Activated T-cell treated with anti-CD3 and anti-CD28 coated beads, Interleukin-2, amount 50 U/mL, for 72 hours (primary cell): Measurements from ENCODE around the gene DNAJC5. TPM values are rescaled to one million over a fixed set of nuclear protein-coding genes. Genes with fewer than 3 reads are reported as not detected.
"Not testable (repeated sequence)": the region's sequence is repeated elsewhere in the genome, so short reads cannot be mapped to it uniquely, and the experiment has no call there.

Experiments used
- ATAC-seq, 2 donors: fragments of 150-1000 bp; cut with Tn5 transposase; replicated peaks in 1 of 2; 2 replicates each; pipeline ENCODE4 v1.10.0; 2021; ENCODE audit warnings: moderate library complexity in 2 of 2, mild to moderate bottlenecking in 1 of 2
- DNase-seq, 2 donors: peaks; one replicate each; pipeline ENCODE4 v3.0.0; 2021 to 2022; ENCODE audit warnings: mixed read lengths in 1 of 2
- H3K27ac Mint-ChIP-seq: one replicate; pipeline ENCODE4 v1.8.0; 2022; ENCODE audit warnings: mild to moderate bottlenecking, moderate library complexity, mixed read lengths
- H3K27me3 Mint-ChIP-seq: one replicate; pipeline ENCODE4 v1.8.0; 2022; ENCODE audit warnings: low read depth, mixed read lengths
- H3K36me3 Mint-ChIP-seq, 2 donors: one replicate each; pipeline ENCODE4 v1.8.0; 2022; ENCODE audit warnings: mixed read lengths in 2 of 2, mild to moderate bottlenecking in 1 of 2; ENCODE audit not compliant: insufficient read depth in 2 of 2
- H3K4me1 Mint-ChIP-seq: one replicate; pipeline ENCODE4 v1.8.0; 2022; ENCODE audit warnings: low read depth, mixed read lengths
- H3K4me3 Mint-ChIP-seq, 2 donors: one replicate each; pipeline ENCODE4 v1.8.0; 2022; ENCODE audit warnings: mild to moderate bottlenecking in 2 of 2, mixed read lengths in 2 of 2, moderate library complexity in 2 of 2
- H3K9me3 Mint-ChIP-seq, 2 donors: one replicate each; pipeline ENCODE4 v1.8.0; 2022; ENCODE audit warnings: mixed read lengths in 2 of 2
- total RNA-seq, 2 donors: library from RNA; stranded (reverse); gene quantifications; one replicate each; pipeline ENCODE4 v1.2.3, GENCODE V29; 2022

The DNAJC5 gene
- total RNA-seq, 2 donors from 2014 or later, result 37.6 to 40.5 TPM

DNA sequence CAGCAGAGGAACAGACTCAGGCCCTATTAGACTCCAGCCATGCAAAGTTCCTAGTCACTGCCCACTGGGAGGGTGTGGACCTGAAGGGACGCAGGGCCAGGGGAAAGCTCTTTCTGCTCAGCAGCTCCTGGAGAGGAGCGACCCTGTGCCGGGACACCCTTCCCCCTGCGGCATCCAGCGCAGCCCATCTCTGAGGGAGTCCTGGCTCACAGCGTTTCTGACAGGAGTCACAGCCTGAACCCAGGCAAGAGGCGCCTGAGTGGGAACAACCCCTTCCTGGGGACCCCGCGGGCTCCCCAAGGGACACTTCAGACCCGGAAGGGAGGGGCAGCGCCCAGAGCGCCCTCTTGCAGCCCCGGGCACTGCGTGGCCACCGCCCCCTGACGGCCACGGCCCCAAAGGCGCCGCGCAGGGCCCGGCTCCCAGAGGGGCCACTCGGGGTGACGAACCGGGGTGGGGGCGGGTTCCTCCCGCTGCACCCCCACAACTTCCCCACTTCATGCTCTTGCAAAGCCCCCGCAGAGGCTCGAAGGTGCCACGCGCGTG lies 60.4 kb downstream of the DNAJC5 start:
- DNase-seq (peak; percentile 55 to 64), ATAC-seq (peak; percentile 10 to 27)
- H3K4me3 Mint-ChIP-seq, result peak overlapping the region; percentile 89 to 90
- H3K4me1 Mint-ChIP-seq, result peaks cover 44% of the 10 kb centered on the region
- H3K27me3 Mint-ChIP-seq, result no peaks in the 10 kb centered on the region
- H3K9me3 Mint-ChIP-seq, result no peaks in the 10 kb centered on the region
- H3K36me3 Mint-ChIP-seq, result no peaks in the 10 kb centered on the region
- no peak overlapping the region for H3K27ac Mint-ChIP-seq

DNA sequence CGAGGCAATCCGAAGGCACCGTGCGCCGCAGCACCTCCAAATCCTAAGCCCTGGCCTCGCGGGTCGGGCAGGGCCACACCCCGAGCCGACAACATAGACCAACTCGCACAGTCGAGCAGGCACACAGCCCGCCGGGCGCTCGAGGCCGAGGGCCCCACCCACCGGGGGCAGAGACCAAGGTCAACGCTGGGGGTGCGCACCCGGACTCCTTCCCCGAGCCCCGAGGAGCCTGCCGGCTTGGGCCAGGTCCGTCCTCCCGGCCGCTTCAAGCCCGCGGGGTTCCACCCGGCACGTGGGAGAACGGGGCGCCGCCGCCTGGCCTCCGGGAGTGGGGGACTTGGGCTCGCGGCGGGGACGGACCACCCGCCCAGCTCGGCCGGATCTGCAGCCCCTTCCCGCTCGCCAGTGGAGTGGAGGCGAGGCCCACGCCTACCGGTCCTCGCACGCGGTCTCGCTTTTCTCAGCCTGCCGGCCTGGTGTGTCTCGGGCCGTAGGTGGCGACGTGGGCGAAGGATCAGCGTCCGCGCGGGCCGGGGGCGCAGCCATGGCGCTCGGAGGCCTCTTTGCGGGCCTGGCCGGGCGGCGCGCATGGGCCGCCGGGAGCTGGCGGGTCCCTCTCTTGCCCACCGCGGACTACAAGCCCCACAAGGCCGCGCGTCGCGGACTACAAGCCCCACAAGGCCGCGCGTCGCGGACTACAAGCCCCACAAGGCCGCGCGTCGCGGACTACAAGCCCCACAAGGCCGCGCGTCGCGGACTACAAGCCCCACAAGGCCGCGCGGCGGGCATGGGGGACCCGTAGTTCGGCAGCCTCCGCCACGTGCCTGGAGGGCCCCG lies 61.1 kb downstream of the DNAJC5 start, which contains the start of gene UCKL1:
Gene UCKL1, minus strand, starts transcription at position 590 of the 837 bp plus-strand sequence. Its CDS starts 44 bp downstream, at position 546.
- peak; percentile 80 to 81 for ATAC-seq
- DNase-seq, result peak; percentile 91 to 92
- no peaks in the 10 kb centered on the region for H3K9me3 Mint-ChIP-seq
- peak within 1 kb of the TSS; percentile 70 for H3K27ac Mint-ChIP-seq
- H3K4me3 Mint-ChIP-seq, result peak within 1 kb of the TSS; percentile 89 to 90
- no peaks in the 10 kb centered on the region for H3K36me3 Mint-ChIP-seq
- no peaks in the 10 kb centered on the region for H3K27me3 Mint-ChIP-seq
- H3K4me1 Mint-ChIP-seq, result peaks cover 44% of the 10 kb centered on the region

DNA sequence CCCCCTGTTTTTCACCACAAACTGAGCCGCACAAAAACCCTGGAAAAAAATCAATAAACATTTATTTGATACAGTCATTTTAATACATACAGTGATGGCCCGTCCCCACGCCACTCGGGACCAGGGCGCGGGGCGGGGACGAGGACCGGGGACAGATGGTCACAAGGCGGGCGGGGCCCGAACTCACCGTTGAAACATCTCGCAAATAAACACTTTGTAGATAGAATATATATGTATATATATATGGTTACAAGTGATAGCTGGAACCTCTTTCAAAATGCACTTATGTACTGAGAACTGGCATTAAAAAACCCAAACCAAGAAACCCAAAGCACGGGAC lies 61.7 kb downstream of the DNAJC5 start:
- ATAC-seq, result peak; percentile 21 to 26
- DNase-seq, result no peak
- H3K27ac Mint-ChIP-seq, result no peak overlapping the region
- H3K4me3 Mint-ChIP-seq, result peak overlapping the region; percentile 82 to 89
- no peaks in the 10 kb centered on the region for H3K27me3 Mint-ChIP-seq
- H3K4me1 Mint-ChIP-seq, result peaks cover 44% of the 10 kb centered on the region
- no peaks in the 10 kb centered on the region for H3K9me3 Mint-ChIP-seq
- peaks cover 0 to 2% of the 10 kb centered on the region in 2 donors for H3K36me3 Mint-ChIP-seq

DNA sequence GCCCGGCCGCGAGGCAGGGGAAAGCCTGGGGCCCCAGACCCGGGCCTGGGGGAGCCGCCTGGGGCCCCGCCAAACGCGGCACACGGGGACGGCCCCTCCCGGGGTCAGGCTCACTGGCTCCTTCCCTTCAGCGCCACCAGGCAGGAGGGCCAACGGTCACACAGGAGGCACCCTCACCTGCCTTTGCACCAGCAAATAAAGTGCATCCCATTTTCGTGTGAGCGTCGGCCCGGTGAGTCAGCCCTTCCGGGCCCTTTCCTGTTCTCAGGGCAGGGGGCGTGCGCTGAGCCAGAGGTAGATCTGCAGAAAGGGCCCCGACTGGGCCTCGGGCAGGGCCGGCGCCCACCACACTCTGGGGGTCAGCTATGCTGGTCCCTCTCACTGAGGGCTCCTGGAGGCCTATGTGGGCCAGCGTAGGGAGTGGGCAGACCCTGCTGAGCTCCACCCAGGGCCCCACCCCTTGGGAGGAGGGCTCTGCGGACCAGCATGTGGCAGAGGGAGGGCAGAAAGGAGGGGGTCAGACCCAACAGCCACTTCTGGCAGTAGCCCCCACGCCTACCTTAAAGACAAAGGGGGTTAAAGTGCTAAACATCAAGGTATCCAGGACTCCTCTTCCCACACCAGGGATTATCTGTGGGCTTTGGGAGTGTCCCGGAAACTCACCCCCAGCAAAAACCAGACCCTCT lies 62.2 kb downstream of the DNAJC5 start:
- ATAC-seq (peak; percentile 55 to 63), DNase-seq (peak; percentile 77 to 84)
- H3K4me1 Mint-ChIP-seq, result peaks cover 44% of the 10 kb centered on the region
- peak overlapping the region; percentile 65 for H3K27ac Mint-ChIP-seq
- peaks cover 0 to 2% of the 10 kb centered on the region in 2 donors for H3K36me3 Mint-ChIP-seq
- H3K27me3 Mint-ChIP-seq, result no peaks in the 10 kb centered on the region
- H3K4me3 Mint-ChIP-seq, result peak overlapping the region; percentile 82 to 89
- H3K9me3 Mint-ChIP-seq, result no peaks in the 10 kb centered on the region

DNA sequence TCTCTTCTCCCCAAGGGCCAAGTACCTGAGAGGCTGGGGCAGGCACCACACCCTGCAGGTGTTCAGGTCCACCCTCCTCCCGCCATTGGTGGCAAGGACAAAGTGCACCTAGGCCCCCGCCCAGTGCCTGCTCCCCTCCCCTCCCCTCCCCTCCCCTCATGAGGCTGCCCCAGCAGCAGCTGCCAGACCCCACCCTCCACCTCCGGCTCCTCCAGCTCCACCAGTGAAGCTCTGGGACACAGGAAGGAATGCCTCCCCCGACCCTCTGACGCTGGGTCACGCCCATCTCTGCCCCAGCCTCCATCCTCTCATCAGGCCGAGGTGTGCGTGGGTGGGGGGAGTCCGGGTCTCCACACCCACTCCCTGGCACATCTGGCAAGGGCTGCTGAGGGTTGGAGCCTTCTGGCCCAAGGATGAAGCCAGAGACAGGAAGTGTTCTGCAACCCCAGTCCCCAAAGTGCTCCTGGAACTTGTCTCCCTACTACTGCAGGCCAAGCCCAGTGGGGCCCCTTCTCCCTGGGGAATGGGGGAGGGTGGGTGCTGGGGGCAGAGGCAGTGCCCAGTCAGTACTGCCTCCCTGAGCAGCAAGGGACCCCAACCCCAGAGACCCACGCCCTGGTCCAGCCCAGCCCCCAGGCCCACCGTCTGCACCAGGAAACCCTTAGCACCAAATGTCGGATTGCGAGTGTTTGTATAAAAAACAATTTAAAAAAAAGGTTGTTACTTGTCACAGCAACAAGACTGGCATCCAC lies 62.9 kb downstream of the DNAJC5 start:
- Mint-ChIP-seq H3K27me3 (no peaks in the 10 kb centered on the region), H3K36me3 (peaks cover 2% of the 10 kb centered on the region in 2 donors), H3K4me3 (peak overlapping the region; percentile 82 to 89), H3K27ac (peak overlapping the region; percentile 65), H3K9me3 (no peaks in the 10 kb centered on the region), H3K4me1 (peaks cover 44% of the 10 kb centered on the region)
- DNase-seq (peak; percentile 54 to 65), ATAC-seq (no peak)

DNA sequence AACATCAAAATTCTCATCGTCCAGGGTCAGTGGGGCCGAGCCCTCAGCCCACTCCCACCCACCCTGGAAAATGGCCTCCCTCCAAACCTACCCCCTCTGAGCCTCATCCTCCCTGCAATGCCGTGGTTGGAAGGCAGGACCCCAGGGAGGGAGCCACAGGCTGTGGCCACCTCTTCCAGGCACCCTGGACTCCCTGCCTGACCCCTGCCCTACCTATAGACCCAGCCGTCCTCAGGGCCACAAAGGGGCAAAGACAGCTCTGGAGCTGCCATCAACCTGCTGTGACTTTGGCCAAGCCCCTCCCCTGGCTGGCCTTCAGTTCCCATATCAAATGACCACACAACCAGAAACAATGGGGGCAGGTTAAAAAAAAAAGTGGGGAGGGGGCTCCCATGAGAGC lies 63.5 kb downstream of the DNAJC5 start:
- H3K27me3 Mint-ChIP-seq, result no peaks in the 10 kb centered on the region
- H3K36me3 Mint-ChIP-seq, result peaks cover 2% of the 10 kb centered on the region in 2 donors
- H3K27ac Mint-ChIP-seq, result peak overlapping the region; percentile 68
- H3K4me3 Mint-ChIP-seq, result peak overlapping the region; percentile 34 to 66
- ATAC-seq (no peak), DNase-seq (no peak)
- no peaks in the 10 kb centered on the region for H3K9me3 Mint-ChIP-seq
- H3K4me1 Mint-ChIP-seq, result peaks cover 38% of the 10 kb centered on the region

DNA sequence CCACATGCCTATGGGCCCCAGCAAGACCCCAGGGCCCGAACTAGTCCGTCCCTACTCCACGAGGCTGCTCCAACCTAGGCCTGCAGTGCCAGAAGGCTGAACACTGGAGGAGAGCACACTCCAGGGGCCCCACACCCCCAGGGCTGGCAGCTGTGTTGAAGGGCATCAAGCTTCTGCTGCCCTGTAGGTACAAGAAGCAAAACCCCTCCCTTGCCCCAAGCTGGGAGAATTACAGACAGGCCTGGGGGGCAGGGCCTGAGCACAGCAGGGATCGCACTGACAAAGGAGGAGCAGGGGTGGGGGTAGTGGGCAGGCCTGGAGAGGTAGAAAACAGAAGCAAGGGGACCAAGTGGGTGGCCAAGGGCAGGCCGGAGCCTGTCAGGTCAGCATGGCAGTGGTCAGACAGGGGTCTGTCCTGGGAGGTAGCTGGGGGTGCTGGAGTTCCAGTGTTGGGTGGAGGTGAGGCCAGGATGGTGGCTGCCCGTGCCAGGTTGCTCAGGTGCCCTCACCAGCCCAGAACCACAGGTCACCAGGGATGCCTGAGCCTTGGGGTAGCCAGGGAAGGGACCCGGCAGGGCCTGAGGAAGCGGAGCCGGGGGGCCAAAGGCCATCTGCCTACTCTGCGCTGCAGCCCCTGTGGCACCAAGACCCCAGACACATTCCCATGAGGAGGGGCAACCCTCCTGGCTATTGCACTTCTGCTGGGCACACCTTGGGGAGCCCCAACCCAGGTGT lies 64.2 kb downstream of the DNAJC5 start:
- peaks cover 2% of the 10 kb centered on the region in 2 donors for H3K36me3 Mint-ChIP-seq
- peaks cover 32% of the 10 kb centered on the region for H3K4me1 Mint-ChIP-seq
- no peaks in the 10 kb centered on the region for H3K9me3 Mint-ChIP-seq
- no peak overlapping the region for H3K27ac Mint-ChIP-seq
- ATAC-seq, result no peak
- DNase-seq, result no peak
- no peak overlapping the region for H3K4me3 Mint-ChIP-seq
- no peaks in the 10 kb centered on the region for H3K27me3 Mint-ChIP-seq

DNA sequence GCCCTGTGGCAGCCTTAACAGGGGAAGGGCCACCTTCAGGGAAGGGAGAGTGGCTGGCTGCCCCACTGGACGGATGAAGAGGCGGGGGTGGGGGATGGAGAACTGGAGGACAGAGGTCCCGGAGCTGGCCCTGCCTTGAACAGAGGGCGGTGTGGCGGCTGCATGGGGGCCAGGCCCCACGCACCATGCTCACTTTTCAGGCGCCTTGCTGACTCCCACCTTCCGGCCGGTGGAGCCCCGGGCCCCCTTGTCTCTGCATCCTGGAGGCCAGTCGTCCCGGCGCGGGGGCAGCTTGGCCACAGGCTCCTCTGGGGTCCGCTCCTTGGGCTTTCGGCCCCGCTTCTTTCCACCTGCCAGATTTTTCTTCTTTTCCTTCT lies 64.8 kb downstream of the DNAJC5 start:
- Mint-ChIP-seq H3K4me3 (no peak overlapping the region), H3K27ac (no peak overlapping the region), H3K9me3 (no peaks in the 10 kb centered on the region), H3K27me3 (no peaks in the 10 kb centered on the region), H3K36me3 (peaks cover 2% of the 10 kb centered on the region in 2 donors), H3K4me1 (peaks cover 26% of the 10 kb centered on the region)
- ATAC-seq, result no peak
- no peak for DNase-seq

DNA sequence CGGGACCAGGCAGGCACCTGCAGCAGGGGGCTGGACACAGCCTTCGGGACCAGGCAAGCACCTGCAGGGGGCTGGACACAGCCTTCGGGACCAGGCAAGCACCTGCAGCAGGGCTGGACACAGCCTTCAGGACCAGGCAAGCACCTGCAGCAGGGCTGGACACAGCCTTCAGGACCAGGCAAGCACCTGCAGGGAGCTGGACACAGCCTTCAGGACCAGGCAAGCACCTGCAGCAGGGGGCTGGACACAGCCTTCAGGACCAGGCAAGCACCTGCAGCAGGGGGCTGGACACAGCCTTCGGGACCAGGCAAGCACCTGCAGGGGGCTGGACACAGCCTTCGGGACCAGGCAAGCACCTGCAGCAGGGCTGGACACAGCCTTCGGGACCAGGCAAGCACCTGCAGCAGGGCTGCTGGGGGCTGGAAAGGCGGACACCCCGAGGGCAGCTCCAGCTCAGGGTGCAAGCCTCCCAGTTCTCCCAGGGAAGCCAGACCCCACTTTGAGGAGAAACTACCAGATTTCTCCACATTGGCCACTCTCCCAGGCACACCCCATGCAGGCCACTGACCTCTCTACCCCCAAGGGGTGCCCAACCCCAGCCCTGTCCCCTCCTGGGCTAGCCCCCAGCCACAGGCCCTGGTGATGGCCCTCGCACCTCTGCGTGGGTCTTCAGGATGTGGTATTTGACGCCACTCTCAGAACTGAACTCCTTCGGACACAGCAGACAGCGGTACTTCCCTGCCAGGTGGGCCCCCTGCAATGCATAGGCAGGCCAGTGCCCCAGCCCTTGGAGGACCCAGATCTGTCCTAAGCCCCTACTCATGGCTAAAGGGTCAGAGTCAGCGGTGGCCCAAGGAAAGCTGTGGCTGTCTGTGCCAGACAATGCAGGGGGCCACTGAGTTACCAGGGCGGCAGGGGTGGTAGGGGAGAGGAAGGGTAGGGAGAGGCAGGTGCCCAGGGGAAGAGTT lies 66.0 kb downstream of the DNAJC5 start:
- ATAC-seq, H3K27me3 Mint-ChIP-seq, H3K36me3 Mint-ChIP-seq, H3K9me3 Mint-ChIP-seq, H3K4me3 Mint-ChIP-seq, H3K27ac Mint-ChIP-seq, DNase-seq: not testable (repeated sequence)
- peaks cover 20% of the 10 kb centered on the region for H3K4me1 Mint-ChIP-seq

DNA sequence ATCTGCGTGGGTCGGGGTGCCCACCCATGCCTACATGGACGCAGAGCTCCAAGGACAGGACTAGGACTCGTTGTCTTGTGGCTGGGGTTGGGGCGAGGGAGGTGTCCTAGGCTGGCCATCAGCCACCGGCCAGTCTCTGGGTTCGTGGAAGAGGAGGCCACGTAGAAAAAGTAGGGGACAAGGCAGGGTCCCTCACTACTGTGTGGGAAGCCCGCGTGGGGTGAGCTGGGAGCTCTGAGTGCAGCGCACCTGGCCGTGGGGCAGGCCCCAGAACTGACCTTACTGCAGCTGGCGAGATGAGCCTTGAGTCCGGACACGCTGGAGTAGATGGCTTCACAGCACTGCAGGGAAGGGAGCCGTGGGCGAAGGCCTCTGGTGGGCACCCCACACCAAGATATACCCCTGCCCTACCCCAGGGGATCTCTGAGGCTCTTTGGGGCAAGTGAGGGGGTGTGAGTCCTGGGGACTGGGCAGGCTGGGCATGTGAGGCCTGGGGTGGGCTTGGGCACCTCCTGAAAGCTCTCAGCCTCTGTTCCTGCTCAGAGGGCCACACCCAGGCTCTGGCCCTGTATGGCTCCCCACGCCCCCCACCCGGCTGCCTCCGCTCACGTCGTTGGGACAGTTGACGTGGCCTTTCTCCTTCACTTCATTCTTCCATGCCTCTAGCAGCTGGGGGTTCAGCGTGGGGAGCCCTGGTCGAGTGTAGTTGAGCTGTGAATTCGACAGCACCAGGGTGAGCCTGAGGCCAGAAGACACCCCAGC lies 66.9 kb downstream of the DNAJC5 start:
- Mint-ChIP-seq H3K36me3 (peaks cover 6 to 7% of the 10 kb centered on the region in 2 donors), H3K27me3 (no peaks in the 10 kb centered on the region), H3K4me1 (peaks cover 20% of the 10 kb centered on the region), H3K27ac (no peak overlapping the region), H3K4me3 (no peak overlapping the region), H3K9me3 (peaks cover 0 to 3% of the 10 kb centered on the region in 2 donors)
- no peak for ATAC-seq
- no peak for DNase-seq
